Glutamatergic neuron (in vitro differentiated cells): ENCODE measurements around the gene OTUB2. TPM values are rescaled to one million over a fixed set of nuclear protein-coding genes. Genes with fewer than 3 reads are reported as not detected.

Source experiments
- DNase-seq: peaks from one replicate; pipeline ENCODE4 v3.0.0; 2022
- H3K27ac Mint-ChIP-seq: one replicate; pipeline ENCODE4 v1.8.0; 2020; ENCODE audit warnings: mild to moderate bottlenecking, mixed read lengths, inconsistent platforms; ENCODE audit not compliant: unreplicated experiment
- H3K27me3 Mint-ChIP-seq: one replicate; pipeline ENCODE4 v1.8.0; 2020; ENCODE audit warnings: mild to moderate bottlenecking, moderate library complexity, mixed read lengths, inconsistent platforms; ENCODE audit not compliant: unreplicated experiment
- H3K36me3 Mint-ChIP-seq: one replicate; pipeline ENCODE4 v1.8.0; 2020; ENCODE audit warnings: mild to moderate bottlenecking, mixed read lengths, inconsistent platforms; ENCODE audit not compliant: unreplicated experiment
- H3K4me1 Mint-ChIP-seq: one replicate; pipeline ENCODE4 v1.8.0; 2020; ENCODE audit warnings: mild to moderate bottlenecking, low read depth, mixed read lengths, inconsistent platforms; ENCODE audit not compliant: unreplicated experiment
- H3K4me3 Mint-ChIP-seq: one replicate; pipeline ENCODE4 v1.8.0; 2020; ENCODE audit warnings: mild to moderate bottlenecking, mixed read lengths, inconsistent platforms; ENCODE audit not compliant: unreplicated experiment
- H3K9me3 Mint-ChIP-seq: one replicate; pipeline ENCODE4 v1.8.0; 2020; ENCODE audit warnings: mild to moderate bottlenecking, moderate library complexity, mixed read lengths, inconsistent platforms; ENCODE audit not compliant: unreplicated experiment
- CTCF ChIP-seq: fragments of 200-600 bp; sonication (generic); IDR thresholded peaks from one replicate; pipeline ENCODE4 v1.5.0; 2021; ENCODE audit not compliant: partially characterized antibody, unreplicated experiment
- total RNA-seq: library from RNA; stranded (reverse); fragmentation: NEBNext Ultra II Directional; extraction: Animal tissue kit (Norgen Biotek cat#: 25700); gene quantifications from one replicate; pipeline ENCODE4 v1.2.1, GENCODE V29; 2021; ENCODE audit not compliant: unreplicated experiment

OTUB2 gene
- total RNA-seq, 1 donor from 2014 or later: 5.5 TPM

GRCh38 chr14:94004015-94004414 lies 22.1 kb upstream of the OTUB2 start:
- Mint-ChIP-seq H3K36me3 (no peaks in the 10 kb centered on the region), H3K27me3 (peaks cover 10% of the 10 kb centered on the region), H3K9me3 (peaks cover 11% of the 10 kb centered on the region), H3K4me3 (no peak overlapping the region), H3K27ac (no peak overlapping the region), H3K4me1 (peaks cover 10% of the 10 kb centered on the region)
- DNase-seq: no peak
- no peak for TF ChIP-seq CTCF

- peak; percentile 62 for TF ChIP-seq CTCF
- no peak overlapping the region for H3K27ac Mint-ChIP-seq
- H3K27me3 Mint-ChIP-seq: peaks cover 11% of the 10 kb centered on the region
- H3K9me3 Mint-ChIP-seq: peaks cover 7% of the 10 kb centered on the region
- no peaks in the 10 kb centered on the region for H3K36me3 Mint-ChIP-seq
- H3K4me3 Mint-ChIP-seq: no peak overlapping the region
- H3K4me1 Mint-ChIP-seq: peaks cover 7% of the 10 kb centered on the region
- peak; percentile 47 for DNase-seq
Observed at GRCh38 chr14:94005324-94006073, 20.6 kb upstream of the OTUB2 start.

- Mint-ChIP-seq H3K27me3 (peaks cover 9% of the 10 kb centered on the region), H3K4me3 (no peak overlapping the region), H3K4me1 (peaks cover 6% of the 10 kb centered on the region), H3K27ac (no peak overlapping the region), H3K9me3 (peaks cover 3% of the 10 kb centered on the region), H3K36me3 (no peaks in the 10 kb centered on the region)
- DNase-seq: no peak
- TF ChIP-seq CTCF: no peak
Observed at GRCh38 chr14:94008234-94008633, 17.9 kb upstream of the OTUB2 start.

- H3K4me3 Mint-ChIP-seq: no peak overlapping the region
- H3K4me1 Mint-ChIP-seq: peaks cover 6% of the 10 kb centered on the region
- DNase-seq: no peak
- peaks cover 6% of the 10 kb centered on the region for H3K27me3 Mint-ChIP-seq
- H3K27ac Mint-ChIP-seq: no peak overlapping the region
- H3K9me3 Mint-ChIP-seq: peaks cover 3% of the 10 kb centered on the region
- no peak for TF ChIP-seq CTCF
- no peaks in the 10 kb centered on the region for H3K36me3 Mint-ChIP-seq
Observed at GRCh38 chr14:94009767-94010166, 16.4 kb upstream of the OTUB2 start.

GRCh38 chr14:94010625-94011024 lies 15.5 kb upstream of the OTUB2 start:
- H3K9me3 Mint-ChIP-seq: no peaks in the 10 kb centered on the region
- H3K4me1 Mint-ChIP-seq: peaks cover 3% of the 10 kb centered on the region
- no peaks in the 10 kb centered on the region for H3K36me3 Mint-ChIP-seq

More at GRCh38 chr14:94010625-94011024, 15.5 kb upstream of the OTUB2 start:
- TF ChIP-seq CTCF: no peak
- no peak for DNase-seq
- Mint-ChIP-seq H3K4me3 (no peak overlapping the region), H3K27me3 (peaks cover 6% of the 10 kb centered on the region), H3K27ac (no peak overlapping the region)
